ENCODE measurements around the gene ARAP1. TPM values are rescaled to one million over a fixed set of nuclear protein-coding genes. Genes with fewer than 3 reads are reported as not detected.

Gene ARAP1
- polyA plus RNA-seq, 1 donor (not counting 4 experiments of a cell fraction or from before 2014, with no cell fraction given) = 32.8 TPM

DNA sequence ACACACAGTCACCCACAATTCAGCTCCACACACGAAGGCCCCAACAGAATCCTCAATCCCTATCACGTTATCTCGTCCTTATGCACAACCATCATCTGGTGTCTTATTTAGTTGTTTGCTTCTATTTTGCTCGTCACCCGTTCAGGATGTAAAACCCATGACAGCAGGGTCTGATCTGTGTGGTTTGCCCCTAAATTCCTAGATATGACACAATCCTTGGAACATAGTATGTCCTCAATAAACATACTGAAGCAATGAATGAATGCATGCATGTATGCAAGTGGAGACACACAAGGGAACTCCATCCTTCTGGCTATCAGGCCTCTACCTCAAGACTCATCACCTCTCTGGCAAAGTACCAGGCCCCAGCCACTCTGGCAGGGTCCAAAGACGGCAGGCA, 21.5 kb upstream of the ARAP1 start:
- peak overlapping the region; percentile 65 for H3K27ac ChIP-seq (ENCODE audit: control insufficient read depth, insufficient read depth, low read length)
- TF ChIP-seq, protein P1, sequence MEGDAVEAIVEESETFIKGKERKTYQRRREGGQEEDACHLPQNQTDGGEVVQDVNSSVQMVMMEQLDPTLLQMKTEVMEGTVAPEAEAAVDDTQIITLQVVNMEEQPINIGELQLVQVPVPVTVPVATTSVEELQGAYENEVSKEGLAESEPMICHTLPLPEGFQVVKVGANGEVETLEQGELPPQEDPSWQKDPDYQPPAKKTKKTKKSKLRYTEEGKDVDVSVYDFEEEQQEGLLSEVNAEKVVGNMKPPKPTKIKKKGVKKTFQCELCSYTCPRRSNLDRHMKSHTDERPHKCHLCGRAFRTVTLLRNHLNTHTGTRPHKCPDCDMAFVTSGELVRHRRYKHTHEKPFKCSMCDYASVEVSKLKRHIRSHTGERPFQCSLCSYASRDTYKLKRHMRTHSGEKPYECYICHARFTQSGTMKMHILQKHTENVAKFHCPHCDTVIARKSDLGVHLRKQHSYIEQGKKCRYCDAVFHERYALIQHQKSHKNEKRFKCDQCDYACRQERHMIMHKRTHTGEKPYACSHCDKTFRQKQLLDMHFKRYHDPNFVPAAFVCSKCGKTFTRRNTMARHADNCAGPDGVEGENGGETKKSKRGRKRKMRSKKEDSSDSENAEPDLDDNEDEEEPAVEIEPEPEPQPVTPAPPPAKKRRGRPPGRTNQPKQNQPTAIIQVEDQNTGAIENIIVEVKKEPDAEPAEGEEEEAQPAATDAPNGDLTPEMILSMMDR (optimal IDR thresholded peaks at IDR 0.05 in 1 of 3, IDR thresholded peaks at IDR 0.05 in 1 of 3, conservative IDR thresholded peaks at IDR 0.05 in 1 of 3; ENCODE audit: extremely low read depth in 1 of 3, insufficient read depth in 2 of 3, low read length in 3 of 3) = no peak
- TF ChIP-seq EZH2 (IDR thresholded peaks at IDR 0.05; ENCODE audit: low read length) = no peak
- H3K4me2 ChIP-seq (ENCODE audit: control insufficient read depth, extremely low read depth, insufficient read depth, low read depth, low read length) = peak overlapping the region; percentile 51

DNA sequence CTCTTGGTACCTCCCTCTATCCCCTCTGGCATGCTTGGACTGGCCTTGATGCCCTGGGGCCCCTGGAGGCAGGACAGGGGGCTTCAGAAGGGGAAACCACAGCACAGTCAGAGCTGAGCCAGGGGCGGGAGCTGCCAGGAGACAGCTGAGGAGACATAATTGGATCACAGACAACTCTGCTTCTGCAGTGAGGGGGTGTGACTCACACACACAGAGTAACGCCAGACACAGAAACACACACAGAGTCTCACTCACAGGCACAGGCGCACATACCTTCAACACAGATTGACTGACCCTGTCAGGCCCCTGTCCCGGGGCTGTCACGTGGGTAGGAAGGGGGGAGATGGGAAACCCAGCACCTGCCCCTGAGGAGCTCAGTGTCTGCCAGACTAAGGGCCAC, 21.1 kb upstream of the ARAP1 start:
- Histone ChIP-seq H3K36me3 (ENCODE audit: control insufficient read depth in 2 of 2, extremely low read depth in 1 of 2, insufficient read depth in 2 of 2, low read length in 2 of 2) (peaks cover 0 to 5% of the 10 kb centered on the region in 2 experiments), H2AFZ (ENCODE audit: control insufficient read depth, low read length) (no peak overlapping the region), H3K4me2 (ENCODE audit: control insufficient read depth, extremely low read depth, insufficient read depth, low read depth, low read length) (peak overlapping the region; percentile 51), H3K27me3 (ENCODE audit: control insufficient read depth, extremely low read depth, insufficient read depth, low read length) (no peaks in the 10 kb centered on the region), H4K20me1 (ENCODE audit: control insufficient read depth, extremely low read depth, insufficient read depth, low read length) (no peaks in the 10 kb centered on the region), H3K4me3 (ENCODE audit: control insufficient read depth in 2 of 3, extremely low read depth in 1 of 3, insufficient read depth in 2 of 3, low read depth in 1 of 3, low read length in 3 of 3) (no peak overlapping the region), H3K79me2 (ENCODE audit: control insufficient read depth, insufficient read depth, low read length) (no peaks in the 10 kb centered on the region), H3K27ac (ENCODE audit: control insufficient read depth, insufficient read depth, low read length) (peak overlapping the region; percentile 65), H3K9me1 (ENCODE audit: control insufficient read depth, extremely low read depth, insufficient read depth, low read length) (peaks cover 3% of the 10 kb centered on the region), H3K9ac (ENCODE audit: control insufficient read depth, extremely low read depth, insufficient read depth, low read length) (no peak overlapping the region), H3K9me3 (ENCODE audit: control insufficient read depth, low read depth, low read length) (no peaks in the 10 kb centered on the region), H3K4me1 (ENCODE audit: control insufficient read depth, extremely low read depth, insufficient read depth, low read length) (peaks cover 32% of the 10 kb centered on the region)
- FAIRE-seq (peak; percentile 5), DNase-seq (ENCODE audit: low read depth, low spot score) (no peak)
- TF ChIP-seq EZH2 (IDR thresholded peaks at IDR 0.05; ENCODE audit: low read length) = no peak
- TF ChIP-seq, protein P1 (optimal IDR thresholded peaks at IDR 0.05 in 1 of 3, IDR thresholded peaks at IDR 0.05 in 1 of 3, conservative IDR thresholded peaks at IDR 0.05 in 1 of 3; ENCODE audit: extremely low read depth in 1 of 3, insufficient read depth in 2 of 3, low read length in 3 of 3) = no peak
- dilution Hi-C loops (cut with MboI; ENCODE audit: extremely low pct_ligation_motif_present, low sequenced_read_pairs) = no loop called here

More for the DNA sequence above, 21.5 kb upstream of the ARAP1 start:
- Histone ChIP-seq H3K9me1 (ENCODE audit: control insufficient read depth, extremely low read depth, insufficient read depth, low read length) (peaks cover 3% of the 10 kb centered on the region), H2AFZ (ENCODE audit: control insufficient read depth, low read length) (no peak overlapping the region), H3K79me2 (ENCODE audit: control insufficient read depth, insufficient read depth, low read length) (no peaks in the 10 kb centered on the region), H3K27me3 (ENCODE audit: control insufficient read depth, extremely low read depth, insufficient read depth, low read length) (no peaks in the 10 kb centered on the region), H3K4me3 (ENCODE audit: control insufficient read depth in 2 of 3, extremely low read depth in 1 of 3, insufficient read depth in 2 of 3, low read depth in 1 of 3, low read length in 3 of 3) (no peak overlapping the region), H3K9ac (ENCODE audit: control insufficient read depth, extremely low read depth, insufficient read depth, low read length) (no peak overlapping the region), H3K4me1 (ENCODE audit: control insufficient read depth, extremely low read depth, insufficient read depth, low read length) (peaks cover 32% of the 10 kb centered on the region), H4K20me1 (ENCODE audit: control insufficient read depth, extremely low read depth, insufficient read depth, low read length) (no peaks in the 10 kb centered on the region), H3K9me3 (ENCODE audit: control insufficient read depth, low read depth, low read length) (no peaks in the 10 kb centered on the region), H3K36me3 (ENCODE audit: control insufficient read depth in 2 of 2, extremely low read depth in 1 of 2, insufficient read depth in 2 of 2, low read length in 2 of 2) (peaks cover 0 to 5% of the 10 kb centered on the region in 2 experiments)
- dilution Hi-C loops (cut with MboI; ENCODE audit: extremely low pct_ligation_motif_present, low sequenced_read_pairs) = no loop called here
- DNase-seq (ENCODE audit: low read depth, low spot score) (no peak), FAIRE-seq (peak; percentile 73)
